ENCODE data around the gene PPM1F. TPM values are rescaled to one million over a fixed set of nuclear protein-coding genes. Genes with fewer than 3 reads are reported as not detected.
"Not testable (repeated sequence)": the region's sequence is repeated elsewhere in the genome, so short reads cannot be mapped to it uniquely, and the experiment has no call there.

PPM1F gene
- total and polyA plus RNA-seq, 2 donors (not counting 1 experiment from before 2014, with no cell fraction given) = 18.1 to 30.0 TPM

GRCh38 chr22:21914033-21914642 is 38.5 kb downstream of the PPM1F start:
- intact Hi-C loops (cut with micrococcal nuclease); H2AFZ ChIP-seq (ENCODE audit: insufficient read depth, low read depth, low read length, poor library complexity, severe bottlenecking); H3K27me3 ChIP-seq (replicated peaks in 1 of 4; ENCODE audit: control extremely low read depth in 1 of 4, control insufficient read depth in 3 of 4, insufficient read depth in 4 of 4, low read length in 3 of 4); ATAC-seq (ENCODE audit: low read depth); H3K4me2 ChIP-seq (replicated peaks; ENCODE audit: low read depth, low read length, poor library complexity, severe bottlenecking); H3K27ac Mint-ChIP-seq; H3K9ac ChIP-seq (ENCODE audit: low read length); H3K4me3 ChIP-seq (ENCODE audit: control extremely low read depth in 1 of 5, extremely low read depth in 1 of 5, insufficient read depth in 1 of 5, low read depth in 2 of 5, low read length in 4 of 5); H3K27me3 Mint-ChIP-seq; POLR2A ChIA-PET; H3K36me3 ChIP-seq (replicated peaks in 1 of 2; ENCODE audit: control extremely low read depth in 1 of 2, control insufficient read depth in 1 of 2, extremely low read depth in 1 of 2, insufficient read depth in 2 of 2, low read length in 1 of 2); H3K79me2 ChIP-seq (ENCODE audit: control insufficient read depth, insufficient read depth, low read length); H3K9me3 Mint-ChIP-seq (ENCODE audit: insufficient read depth); DNase-seq; H3K4me1 ChIP-seq (ENCODE audit: control insufficient read depth in 2 of 2, insufficient read depth in 2 of 2, low read length in 2 of 2); H3K4me1 Mint-ChIP-seq; H3K4me3 Mint-ChIP-seq; H3K27ac ChIP-seq (ENCODE audit: low read length in 2 of 2); H3K9me3 ChIP-seq (ENCODE audit: control extremely low read depth in 1 of 3, control insufficient read depth in 2 of 3, insufficient read depth in 1 of 3, low read length in 2 of 3); H4K20me1 ChIP-seq (ENCODE audit: control insufficient read depth, insufficient read depth, low read length, poor library complexity, severe bottlenecking): not testable (repeated sequence)
- CTCF ChIA-PET = interaction anchor here (0.6 kb wide), 1 partner anchor 65 kb away, joined by 3 read pairs; no protein-coding TSS in a partner anchor
- 95% methylated on average over 4 of the region's 8 CpGs for WGBS (ENCODE audit: insufficient coverage)

GRCh38 chr22:21910367-21910766 is 42.3 kb downstream of the PPM1F start:
- H3K27me3 Mint-ChIP-seq; H3K9me3 ChIP-seq (ENCODE audit: control extremely low read depth in 1 of 3, control insufficient read depth in 2 of 3, insufficient read depth in 1 of 3, low read length in 2 of 3); CTCF ChIA-PET: not testable (repeated sequence)

More at GRCh38 chr22:21910367-21910766, 42.3 kb downstream of the PPM1F start:
- H3K4me1 Mint-ChIP-seq; DNase-seq; H3K4me1 ChIP-seq (ENCODE audit: control insufficient read depth in 2 of 2, insufficient read depth in 2 of 2, low read length in 2 of 2); intact Hi-C loops (cut with micrococcal nuclease); ATAC-seq (ENCODE audit: low read depth); H3K4me3 Mint-ChIP-seq; H3K9ac ChIP-seq (ENCODE audit: low read length); H3K27ac Mint-ChIP-seq; H4K20me1 ChIP-seq (ENCODE audit: control insufficient read depth, insufficient read depth, low read length, poor library complexity, severe bottlenecking); H3K9me3 Mint-ChIP-seq (ENCODE audit: insufficient read depth); H3K4me3 ChIP-seq (ENCODE audit: control extremely low read depth in 1 of 5, extremely low read depth in 1 of 5, insufficient read depth in 1 of 5, low read depth in 2 of 5, low read length in 4 of 5); H3K4me2 ChIP-seq (replicated peaks; ENCODE audit: low read depth, low read length, poor library complexity, severe bottlenecking); H2AFZ ChIP-seq (ENCODE audit: insufficient read depth, low read depth, low read length, poor library complexity, severe bottlenecking); POLR2A ChIA-PET; H3K27ac ChIP-seq (ENCODE audit: low read length in 2 of 2); H3K36me3 ChIP-seq (replicated peaks in 1 of 2; ENCODE audit: control extremely low read depth in 1 of 2, control insufficient read depth in 1 of 2, extremely low read depth in 1 of 2, insufficient read depth in 2 of 2, low read length in 1 of 2); H3K79me2 ChIP-seq (ENCODE audit: control insufficient read depth, insufficient read depth, low read length); H3K27me3 ChIP-seq (replicated peaks in 1 of 4; ENCODE audit: control extremely low read depth in 1 of 4, control insufficient read depth in 3 of 4, insufficient read depth in 4 of 4, low read length in 3 of 4): not testable (repeated sequence)
- WGBS (ENCODE audit: insufficient coverage) = no CpG with 5 or more reads among the region's 4 CpGs

Data from B cell (primary cell).